Measurements from ENCODE around the gene DRAP1. TPM values are rescaled to one million over a fixed set of nuclear protein-coding genes. Genes with fewer than 3 reads are reported as not detected.

Gene DRAP1, protein sequence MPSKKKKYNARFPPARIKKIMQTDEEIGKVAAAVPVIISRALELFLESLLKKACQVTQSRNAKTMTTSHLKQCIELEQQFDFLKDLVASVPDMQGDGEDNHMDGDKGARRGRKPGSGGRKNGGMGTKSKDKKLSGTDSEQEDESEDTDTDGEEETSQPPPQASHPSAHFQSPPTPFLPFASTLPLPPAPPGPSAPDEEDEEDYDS
- polyA plus RNA-seq (ENCODE audit: insufficient read length in 4 of 4), result 100 to 1,000 TPM in 2 of 4 donors, 10 to 100 TPM in 2; 73.3 to 131 (median 95.7) TPM

DNA sequence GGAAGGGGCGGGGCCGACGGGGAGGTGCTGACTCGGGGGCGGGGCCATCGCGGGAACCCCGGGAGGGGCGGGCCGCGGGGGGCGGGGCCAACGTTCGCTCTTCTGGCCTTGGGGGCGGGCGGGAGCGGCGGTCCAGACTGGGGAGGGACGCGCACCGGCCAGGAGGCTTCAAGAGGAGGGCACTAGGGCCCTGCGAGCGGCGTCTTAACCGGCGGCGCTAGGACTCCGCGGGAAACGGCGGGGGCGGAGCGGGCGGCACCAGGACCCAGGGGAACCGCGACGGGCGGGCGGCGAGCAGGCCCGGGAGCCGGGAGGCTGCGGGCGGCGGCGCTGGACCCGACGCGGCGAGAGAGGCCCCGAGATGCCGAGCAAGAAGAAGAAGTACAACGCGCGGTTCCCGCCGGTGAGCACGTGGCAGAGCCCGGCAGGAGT lies at the start of gene DRAP1:
Gene DRAP1, plus strand, starts transcription at position 286 of the 432 bp plus-strand sequence. Its CDS starts 76 bp downstream, at position 362.
- DNase-seq (ENCODE audit: low read depth in 4 of 4, low spot score in 2 of 4), result peak; percentile 76 to 92 (median 89)

DNA sequence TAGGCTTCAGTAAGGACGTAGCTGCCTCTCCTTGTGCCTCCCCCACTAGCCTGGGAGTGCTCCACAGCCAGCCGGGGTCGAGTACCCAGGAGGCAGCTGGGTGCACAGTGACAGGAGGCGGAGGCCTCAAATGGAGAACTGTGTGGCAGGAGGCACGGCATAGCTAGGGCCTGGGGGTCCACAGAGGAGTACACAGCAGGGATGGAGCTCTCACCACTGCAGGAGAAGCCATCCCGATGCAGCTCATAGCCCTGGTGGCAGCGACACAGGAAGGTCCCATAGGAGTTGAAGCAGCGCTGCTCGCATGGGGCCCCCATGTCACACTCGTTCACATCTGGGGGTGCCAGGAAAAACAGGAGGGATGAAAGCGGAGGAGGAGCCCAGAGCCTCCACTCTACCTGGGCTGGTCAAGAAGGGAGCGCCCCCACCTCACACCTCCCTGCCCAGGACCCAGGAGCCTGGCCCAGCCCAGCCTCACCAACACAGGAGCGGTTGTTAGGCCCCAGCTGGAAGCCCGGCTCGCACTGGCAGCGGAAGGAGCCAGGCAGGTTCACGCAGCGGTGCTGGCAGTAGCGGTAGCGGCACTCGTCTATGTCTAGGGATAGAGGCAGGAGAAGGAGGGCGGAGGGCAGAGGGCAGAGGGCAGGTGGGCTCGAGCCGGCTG lies 49.5 kb upstream of the DRAP1 start:
- no peak for DNase-seq (ENCODE audit: low read depth in 4 of 4, low spot score in 2 of 4)

DNA sequence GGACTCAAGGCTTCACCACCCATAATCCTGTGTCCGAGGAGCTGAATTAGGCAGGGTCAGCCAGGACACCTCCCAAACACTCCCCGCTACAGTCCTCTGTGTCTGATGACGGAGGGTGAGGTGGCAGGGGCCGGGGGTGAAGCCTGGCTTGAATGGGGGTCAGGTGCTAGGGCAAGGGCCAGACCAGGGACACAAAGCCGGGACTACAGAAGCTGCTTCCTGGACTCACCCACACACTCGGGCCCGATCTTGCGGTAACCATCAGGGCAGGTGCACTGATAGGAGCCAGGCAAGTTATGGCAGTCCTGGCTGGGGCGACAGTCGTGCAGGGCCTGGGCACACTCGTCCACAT lies 48.9 kb upstream of the DRAP1 start:
- DNase-seq (ENCODE audit: low read depth in 4 of 4, low spot score in 2 of 4), result no peak

DNA sequence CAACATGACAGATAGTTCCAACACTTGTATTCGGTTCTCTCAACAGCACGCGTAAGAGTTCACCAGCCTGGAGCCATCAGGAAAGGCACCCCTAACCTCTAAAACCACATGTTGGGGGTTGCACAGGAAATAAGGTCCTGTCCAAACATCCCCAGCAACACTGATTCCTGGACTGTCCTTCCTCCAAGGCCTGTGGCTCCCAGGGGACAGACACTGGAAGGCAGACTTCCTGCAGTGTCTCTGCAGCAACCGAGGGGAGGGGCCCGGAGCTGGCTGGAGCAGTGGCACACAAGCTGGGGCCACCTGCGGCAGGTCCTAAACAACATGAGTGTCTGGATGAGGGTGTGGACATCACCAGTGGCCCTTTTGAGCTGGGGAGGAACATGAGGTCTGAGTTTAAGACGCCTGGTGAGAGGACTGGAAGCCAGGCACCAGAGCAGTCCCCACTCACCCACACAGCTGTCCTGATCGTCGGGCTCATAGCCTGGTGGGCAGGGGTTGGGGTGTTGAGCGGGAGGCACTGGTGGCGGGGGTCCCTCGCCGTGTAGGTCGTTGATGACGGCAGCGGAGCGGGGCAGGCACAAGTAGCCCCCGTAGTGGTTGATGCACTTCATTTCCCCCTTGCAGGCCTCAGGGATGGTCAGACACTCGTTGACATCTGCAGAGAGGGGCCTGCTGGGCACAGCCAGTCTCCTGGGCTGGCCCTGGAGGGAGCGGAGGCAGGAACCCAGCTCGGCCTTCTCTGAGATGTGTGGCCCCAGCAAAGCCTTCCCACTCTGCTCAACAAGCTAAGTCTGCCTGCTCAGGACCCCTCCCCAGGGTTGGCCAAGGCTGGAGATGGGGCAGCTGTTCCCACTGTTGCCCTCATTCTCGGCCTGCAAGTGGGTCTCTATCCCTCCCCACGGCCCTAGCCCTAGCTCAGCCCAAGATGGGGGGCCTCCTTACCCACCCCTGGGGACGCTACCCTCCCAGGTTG lies 48.2 kb upstream of the DRAP1 start:
- DNase-seq (ENCODE audit: low read depth in 4 of 4, low spot score in 2 of 4), result no peak

DNA sequence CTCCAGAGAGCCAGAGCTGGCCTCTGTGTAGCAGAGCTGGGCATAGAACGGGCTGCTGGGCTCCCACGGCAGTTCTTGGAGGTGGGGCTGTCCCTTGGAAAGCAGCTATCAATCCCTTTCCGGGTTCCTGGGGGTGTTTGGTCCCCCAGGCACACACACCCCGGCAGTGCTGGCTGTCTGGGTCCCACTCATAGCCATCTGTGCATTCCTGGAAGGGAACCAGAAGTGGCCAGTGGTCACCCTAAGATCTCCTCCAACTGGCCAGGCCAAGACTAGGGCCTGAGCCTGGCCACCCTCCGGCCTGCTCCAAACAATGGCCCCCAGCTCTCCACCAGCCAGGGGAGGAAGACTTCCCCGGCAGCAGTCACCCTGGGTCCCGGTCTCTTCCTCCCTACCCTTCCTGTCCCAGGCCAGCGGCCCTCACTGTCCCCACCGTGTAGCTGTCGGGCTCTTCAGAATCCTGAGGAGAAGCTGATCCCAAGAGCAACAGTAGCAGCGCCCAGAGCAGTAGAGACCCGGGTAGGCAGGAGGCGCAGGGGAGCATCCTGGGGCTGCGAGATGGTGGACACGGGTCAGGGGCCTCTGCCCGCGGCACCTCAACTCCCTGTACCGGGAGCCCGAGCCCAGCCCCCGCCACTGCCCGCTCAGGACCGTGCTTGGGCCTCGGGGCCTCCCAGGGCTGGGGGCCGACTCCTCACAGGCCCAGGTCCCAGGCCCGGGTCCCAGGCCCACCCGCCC lies 47.2 kb upstream of the DRAP1 start:
- no peak for DNase-seq (ENCODE audit: low read depth in 4 of 4, low spot score in 2 of 4)

DNA sequence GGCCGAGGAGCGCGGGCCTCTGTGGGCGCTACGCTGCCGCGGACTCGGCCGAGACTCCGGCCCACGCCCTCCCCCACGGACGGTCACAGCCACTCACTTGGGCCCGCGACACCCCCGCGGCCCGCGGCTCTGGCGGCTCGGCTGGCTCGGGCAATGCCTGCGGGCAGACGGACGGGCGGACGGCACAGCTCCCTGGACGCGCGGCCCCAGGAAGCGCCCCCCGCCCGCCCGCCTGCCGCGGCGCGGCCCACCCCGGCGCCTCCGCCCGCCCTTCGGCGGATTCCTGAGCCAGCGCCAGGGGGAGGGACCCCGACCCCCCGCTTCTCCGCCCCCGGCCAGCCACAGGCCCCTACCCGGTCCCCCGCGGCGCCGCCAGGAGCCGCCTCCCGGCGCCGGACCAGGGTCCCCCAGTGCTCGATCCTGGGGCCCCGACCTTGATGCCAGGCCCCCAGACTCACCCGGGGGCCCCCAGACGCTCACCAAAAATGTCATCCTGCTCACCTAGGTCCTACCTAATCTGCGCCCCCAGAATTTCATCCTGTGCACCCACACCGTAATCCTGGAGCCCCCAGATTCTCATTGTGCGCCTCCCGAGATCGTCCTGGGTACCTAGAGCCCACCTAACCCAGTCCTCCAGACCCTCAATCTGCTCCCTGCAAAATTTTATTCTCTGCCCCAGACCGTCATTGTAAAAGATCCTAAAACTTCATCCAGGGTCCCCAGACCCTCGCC lies 46.5 kb upstream of the DRAP1 start, which contains the start of gene EFEMP2:
Gene EFEMP2, minus strand, starts transcription at position 215 of the 732 bp plus-strand sequence. CDS start 446 bp downstream, outside the sequence.
- DNase-seq (ENCODE audit: low read depth in 4 of 4, low spot score in 2 of 4), result no peak

DNA sequence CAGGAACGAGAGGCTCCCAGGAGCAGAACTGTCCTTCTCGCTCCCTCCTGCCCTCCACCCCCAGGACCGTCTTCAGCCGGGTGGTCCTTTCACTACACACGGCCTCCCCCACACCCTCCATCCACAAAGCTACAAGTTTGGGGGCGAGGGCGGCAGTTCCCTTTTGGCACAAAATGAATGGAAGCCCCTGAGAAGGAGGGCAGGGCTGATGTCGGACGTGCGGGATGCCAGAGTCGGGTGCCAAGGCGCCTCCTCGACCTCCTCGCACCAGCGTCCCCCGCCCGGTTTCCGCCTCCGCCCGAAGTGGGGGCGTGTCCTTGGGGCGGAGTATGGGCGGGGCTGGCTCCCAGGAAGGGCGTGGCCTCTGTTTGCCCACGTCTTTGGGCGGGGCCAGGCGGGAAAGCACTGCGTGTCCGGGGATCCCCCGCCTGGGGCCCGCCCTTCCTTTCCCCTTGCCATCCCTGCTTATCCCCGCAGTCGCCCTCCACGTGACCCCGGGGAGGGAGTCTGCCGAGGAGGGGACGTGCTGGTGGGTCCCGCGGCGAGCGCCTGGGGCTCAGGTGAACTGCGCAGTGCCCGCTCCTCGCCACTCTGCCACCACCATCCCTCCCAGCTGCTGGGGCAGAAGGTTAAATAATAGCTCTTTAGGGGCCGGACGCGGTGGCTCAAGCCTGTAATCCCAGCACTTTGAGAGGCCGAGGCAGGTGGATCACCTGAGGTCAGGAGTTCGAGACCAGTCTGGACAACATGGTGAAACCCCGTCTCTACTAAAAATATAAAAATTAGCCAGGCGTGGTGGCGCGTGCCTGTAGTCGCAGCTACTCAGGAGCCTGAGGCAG lies 45.7 kb upstream of the DRAP1 start:
- peak in 2 of 4 donors; percentile 84 to 86 for DNase-seq (ENCODE audit: low read depth in 4 of 4, low spot score in 2 of 4)

DNA sequence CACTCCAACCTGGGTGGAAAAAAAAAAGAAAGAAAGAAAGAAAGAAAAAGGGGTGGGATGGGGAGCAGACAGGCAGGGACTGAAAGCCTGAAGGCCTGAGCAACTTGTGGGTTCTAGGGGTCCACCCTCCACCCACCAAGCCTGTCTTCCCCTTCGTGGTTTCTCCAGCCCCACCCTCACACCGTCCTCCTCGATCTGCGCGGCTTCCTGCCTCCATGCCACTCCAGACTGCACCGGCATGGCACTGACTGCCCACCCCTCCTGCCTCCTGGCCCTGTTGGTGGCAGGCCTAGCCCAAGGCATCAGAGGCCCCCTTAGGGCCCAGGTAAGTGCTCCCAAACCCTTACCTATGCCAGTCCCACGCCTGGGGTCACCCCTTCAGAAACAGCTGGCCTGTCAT lies 39.6 kb upstream of the DRAP1 start, which contains the start of gene CTSW:
Gene CTSW, plus strand, starts transcription at position 221 of the 400 bp plus-strand sequence. Its CDS starts 18 bp downstream, at position 239.
- no peak for DNase-seq (ENCODE audit: low read depth in 4 of 4, low spot score in 2 of 4)

DNA sequence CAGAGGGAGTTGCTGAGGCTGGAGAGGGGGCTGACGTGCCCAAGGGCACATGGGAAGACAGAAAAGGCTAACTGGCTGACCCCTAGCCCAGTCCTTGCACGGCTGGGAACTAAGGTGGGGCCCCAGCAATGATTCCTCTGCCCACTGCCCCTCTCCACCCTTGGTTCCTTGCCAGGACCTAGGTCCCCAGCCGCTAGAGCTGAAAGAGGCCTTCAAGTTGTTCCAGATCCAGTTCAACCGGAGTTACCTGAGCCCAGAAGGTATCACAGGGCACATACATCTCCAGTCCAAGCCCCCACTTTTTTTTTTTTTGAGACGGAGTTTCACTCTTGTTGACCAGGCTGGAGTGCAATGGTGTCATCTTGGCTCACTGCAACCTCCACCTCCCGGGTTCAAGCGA lies 39.2 kb upstream of the DRAP1 start:
- no peak for DNase-seq (ENCODE audit: low read depth in 4 of 4, low spot score in 2 of 4)

DNA sequence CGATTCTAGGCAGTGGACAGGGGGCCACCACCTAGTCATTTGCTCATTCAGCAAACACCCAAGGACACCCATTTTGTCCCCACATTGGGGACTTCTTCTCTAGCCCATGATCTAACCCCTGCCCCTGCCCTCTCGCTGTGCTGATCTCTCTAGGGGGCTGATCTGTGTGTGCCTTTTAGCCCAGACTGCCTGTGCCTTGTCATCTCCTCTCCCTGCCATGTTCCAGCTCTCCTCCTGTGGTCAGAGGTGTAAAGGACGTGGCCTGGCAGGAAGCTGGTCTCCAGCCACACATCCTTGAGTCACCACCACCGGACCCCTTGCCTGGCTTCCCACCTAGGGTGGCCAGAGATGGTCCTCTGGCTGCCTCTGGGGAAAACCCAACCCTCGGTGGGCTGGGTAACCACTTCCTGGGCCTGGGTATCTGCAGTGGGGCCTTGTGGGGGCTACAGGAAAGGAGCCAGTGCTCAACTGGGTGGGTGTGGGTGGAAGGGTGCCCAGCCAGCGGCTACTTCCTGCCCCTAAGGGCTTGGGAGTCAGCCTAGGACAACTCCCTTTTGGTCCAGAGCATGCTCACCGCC lies 38.3 kb upstream of the DRAP1 start:
- no peak for DNase-seq (ENCODE audit: low read depth in 4 of 4, low spot score in 2 of 4)

DNA sequence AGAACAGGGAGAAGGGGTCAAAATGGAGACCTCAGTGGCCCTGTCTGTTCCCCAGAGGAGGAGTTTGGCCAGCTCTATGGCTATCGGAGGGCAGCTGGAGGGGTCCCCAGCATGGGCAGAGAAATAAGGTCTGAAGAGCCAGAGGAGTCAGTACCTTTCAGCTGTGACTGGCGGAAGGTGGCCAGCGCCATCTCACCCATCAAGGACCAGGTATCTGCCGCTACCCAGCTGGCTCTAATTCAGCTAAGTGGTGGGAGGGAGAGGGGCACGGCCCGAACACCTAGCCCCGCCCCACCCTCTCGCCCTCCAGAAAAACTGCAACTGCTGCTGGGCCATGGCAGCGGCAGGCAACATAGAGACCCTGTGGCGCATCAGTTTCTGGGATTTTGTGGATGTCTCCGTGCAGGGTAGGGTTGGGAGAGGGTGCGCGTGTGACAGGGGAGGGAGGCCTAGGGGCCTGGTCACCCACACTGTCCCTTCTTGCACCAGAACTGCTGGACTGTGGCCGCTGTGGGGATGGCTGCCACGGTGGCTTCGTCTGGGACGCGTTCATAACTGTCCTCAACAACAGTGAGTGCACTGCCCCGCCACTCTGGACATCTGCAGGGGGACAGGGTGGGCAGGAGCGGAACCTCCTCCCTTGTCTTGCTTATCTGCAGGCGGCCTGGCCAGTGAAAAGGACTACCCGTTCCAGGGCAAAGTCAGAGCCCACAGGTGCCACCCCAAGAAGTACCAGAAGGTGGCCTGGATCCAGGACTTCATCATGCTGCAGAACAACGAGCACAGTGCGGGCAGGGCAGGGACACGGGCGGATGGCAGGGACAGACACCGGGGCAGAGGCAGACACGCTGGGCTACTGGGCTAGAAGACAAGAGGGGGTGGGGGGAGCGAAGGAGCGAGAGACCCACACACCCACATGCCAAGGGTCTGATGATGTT lies 36.8 kb upstream of the DRAP1 start:
- DNase-seq (ENCODE audit: low read depth in 4 of 4, low spot score in 2 of 4), result no peak

DNA sequence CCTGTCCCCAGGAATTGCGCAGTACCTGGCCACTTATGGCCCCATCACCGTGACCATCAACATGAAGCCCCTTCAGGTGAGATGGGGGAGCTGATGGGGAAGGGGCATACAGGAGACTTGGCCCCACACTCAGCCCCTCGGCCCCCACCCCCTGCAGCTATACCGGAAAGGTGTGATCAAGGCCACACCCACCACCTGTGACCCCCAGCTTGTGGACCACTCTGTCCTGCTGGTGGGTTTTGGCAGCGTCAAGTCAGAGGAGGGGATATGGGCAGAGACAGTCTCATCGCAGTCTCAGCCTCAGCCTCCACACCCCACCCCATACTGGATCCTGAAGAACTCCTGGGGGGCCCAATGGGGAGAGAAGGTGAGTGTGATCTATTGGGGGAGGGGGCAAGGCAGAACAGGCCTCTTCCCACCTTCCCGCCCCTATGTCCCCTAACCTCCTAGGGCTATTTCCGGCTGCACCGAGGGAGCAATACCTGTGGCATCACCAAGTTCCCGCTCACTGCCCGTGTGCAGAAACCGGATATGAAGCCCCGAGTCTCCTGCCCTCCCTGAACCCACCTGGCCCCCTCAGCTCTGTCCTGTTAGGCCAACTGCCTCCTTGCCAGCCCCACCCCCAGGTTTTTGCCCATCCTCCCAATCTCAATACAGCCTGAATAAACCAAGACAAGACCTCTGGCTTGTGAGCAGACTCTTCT lies 36.0 kb upstream of the DRAP1 start:
- no peak for DNase-seq (ENCODE audit: low read depth in 4 of 4, low spot score in 2 of 4)

DNA sequence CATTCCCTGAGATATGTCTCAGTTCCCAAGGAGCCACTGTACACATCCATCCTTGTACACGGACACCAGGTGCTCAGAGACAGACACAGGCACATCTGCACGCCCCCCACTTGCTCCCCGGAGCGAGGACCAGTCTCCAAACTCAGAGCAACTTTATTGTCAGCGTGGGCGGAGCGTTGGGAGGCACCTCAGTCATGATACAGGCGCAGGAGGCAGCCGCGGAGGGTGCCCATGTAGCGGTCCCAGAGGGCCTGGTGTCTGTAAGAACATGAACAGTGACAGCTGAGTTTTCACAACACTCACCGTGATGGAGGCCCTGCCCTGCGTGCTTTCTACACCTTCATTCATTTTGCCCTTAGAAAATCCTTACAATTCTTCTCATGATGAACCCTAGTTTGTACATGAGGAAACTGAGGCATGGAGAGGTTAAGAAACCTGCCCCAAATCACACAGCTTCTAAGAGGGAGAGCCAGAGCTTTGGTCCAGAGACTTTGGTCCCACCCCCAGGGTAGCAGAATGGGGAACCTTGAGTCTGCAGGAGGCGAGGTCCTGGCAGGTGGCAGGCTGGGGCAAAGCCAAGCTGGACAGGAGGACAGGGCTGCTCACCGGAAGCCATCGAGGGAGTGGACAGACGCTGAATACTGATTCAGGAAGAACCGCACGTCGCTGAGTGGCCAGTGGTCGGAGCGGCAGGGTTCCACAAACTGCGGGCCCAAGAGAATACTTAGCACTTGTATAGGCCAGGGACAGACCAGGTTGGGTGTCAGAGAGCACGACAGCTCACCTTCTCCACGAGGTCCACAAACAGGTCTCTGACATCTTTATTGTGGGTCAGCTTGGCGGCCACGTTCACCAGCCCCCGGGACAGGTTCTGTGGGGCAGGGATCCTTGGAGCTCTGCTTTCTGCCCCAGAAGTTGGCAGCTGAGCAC lies 35.2 kb upstream of the DRAP1 start:
- no peak for DNase-seq (ENCODE audit: low read depth in 4 of 4, low spot score in 2 of 4)

DNA sequence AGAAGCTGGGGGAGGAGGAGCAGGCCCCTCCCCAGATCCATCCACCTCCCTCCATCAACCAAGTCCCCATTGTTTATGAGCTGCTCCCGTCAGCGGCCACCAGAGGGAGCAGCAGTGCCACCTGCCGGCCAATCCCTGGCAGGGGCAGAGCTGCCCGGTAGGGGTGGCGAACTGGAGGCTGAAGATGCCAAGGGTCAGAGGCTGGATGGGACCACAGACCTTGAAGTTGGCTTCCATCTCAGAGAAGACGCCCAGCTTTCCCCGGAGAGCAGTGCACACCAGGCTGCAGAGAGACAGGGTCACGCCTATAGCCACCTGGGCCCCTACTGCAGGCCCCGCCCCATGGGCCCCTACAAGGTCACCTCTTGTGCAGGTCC lies 34.5 kb upstream of the DRAP1 start:
- no peak for DNase-seq (ENCODE audit: low read depth in 4 of 4, low spot score in 2 of 4)

DNA sequence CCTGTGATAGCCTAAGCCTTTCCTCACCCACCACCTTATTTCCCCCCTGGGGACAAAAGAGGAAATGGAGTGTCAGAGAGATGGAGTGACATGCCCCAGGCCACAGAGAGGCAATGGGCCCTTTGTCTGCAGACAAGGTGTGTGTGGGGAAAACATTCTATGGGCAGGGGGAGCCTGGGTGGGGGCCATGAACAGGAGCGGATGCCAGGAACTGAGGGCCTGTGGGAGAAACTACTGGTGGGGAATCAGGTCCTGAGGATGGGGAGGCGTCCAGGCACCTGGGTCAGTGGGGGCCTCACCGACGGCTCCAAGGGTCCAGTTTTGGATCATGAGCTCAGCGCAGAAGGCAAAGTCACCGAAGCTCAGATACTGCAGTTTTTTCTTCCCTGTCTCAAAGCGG lies 34.0 kb upstream of the DRAP1 start:
- no peak for DNase-seq (ENCODE audit: low read depth in 4 of 4, low spot score in 2 of 4)
